KOPT-K1 (cell line): ENCODE results near the gene CAPN5.
A peak's percentile ranks its signal among the peaks of the same experiment; 100 is the strongest.
"Not testable (repeated sequence)": the region's sequence is repeated elsewhere in the genome, so short reads cannot be mapped to it uniquely, and the experiment has no call there.

Experiments used
- H3K27ac ChIP-seq: fragments of 200-600 bp; sonication (generic); 2 replicates; pipeline ENCODE4 v1.5.1; 2016; ENCODE audit warnings: antibody characterized with exemption, mild to moderate bottlenecking, low read depth, low read length; ENCODE audit not compliant: poor library complexity, severe bottlenecking
- H3K36me3 ChIP-seq: fragments of 200-600 bp; sonication (generic); 2 replicates; pipeline ENCODE4 v1.5.1; 2017; ENCODE audit warnings: antibody characterized with exemption, mild to moderate bottlenecking, low read length, moderate library complexity; ENCODE audit not compliant: insufficient read depth
- H3K9me3 ChIP-seq: fragments of 200-600 bp; sonication (generic); 2 replicates; pipeline ENCODE4 v1.5.1; 2017; ENCODE audit warnings: antibody characterized with exemption, low read length, mild to moderate bottlenecking; ENCODE audit not compliant: insufficient read depth, poor library complexity, severe bottlenecking

Gene CAPN5

DNA sequence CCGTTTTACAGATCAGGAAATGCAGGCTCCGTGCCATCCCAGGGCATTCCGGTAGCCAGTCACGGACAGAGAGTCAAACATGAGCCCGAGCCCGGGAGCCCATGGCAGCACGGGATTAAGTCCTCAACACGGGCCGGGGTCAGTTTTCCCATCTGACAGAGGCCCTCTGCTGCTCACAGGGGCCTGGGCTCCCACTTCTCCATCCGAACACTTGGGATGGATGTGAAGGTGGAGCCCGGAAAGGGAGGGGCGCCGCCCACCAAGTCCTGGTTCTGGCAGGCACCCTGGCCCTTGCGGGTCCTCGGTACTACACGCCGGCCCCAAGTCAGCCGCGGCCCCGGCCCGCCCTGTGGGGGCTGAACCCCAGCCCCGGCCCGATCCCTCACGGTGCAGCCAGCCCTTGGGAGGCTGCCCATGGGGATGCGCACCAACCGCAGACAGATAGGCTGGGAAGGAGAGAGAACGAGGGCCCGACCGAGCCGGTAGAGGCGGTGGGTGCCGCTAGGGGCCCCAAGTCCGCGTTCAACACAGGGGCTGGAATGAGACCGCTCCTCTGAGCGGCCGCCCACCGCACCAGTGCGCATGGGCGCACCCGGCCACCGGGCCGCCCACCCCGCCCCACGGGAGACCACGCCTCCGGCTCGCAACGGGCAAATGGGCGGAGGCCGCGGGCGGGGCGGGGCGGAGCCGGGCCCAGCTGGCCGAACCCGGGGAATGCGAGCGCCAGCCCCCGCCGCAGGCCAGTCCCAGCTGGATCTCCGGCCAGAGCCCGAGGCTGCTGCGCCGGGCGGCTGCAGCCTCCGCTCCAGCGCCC is at the start of gene CAPN5:
TSS of gene CAPN5 (plus strand) at position 743 of the 814 bp plus-strand sequence. CDS start 17,916 bp downstream, outside the sequence.
- H3K36me3 ChIP-seq, result no peaks in the 10 kb centered on the region
- peak within 1 kb of the TSS; percentile 45 for H3K27ac ChIP-seq
- H3K9me3 ChIP-seq, result no peaks in the 10 kb centered on the region

DNA sequence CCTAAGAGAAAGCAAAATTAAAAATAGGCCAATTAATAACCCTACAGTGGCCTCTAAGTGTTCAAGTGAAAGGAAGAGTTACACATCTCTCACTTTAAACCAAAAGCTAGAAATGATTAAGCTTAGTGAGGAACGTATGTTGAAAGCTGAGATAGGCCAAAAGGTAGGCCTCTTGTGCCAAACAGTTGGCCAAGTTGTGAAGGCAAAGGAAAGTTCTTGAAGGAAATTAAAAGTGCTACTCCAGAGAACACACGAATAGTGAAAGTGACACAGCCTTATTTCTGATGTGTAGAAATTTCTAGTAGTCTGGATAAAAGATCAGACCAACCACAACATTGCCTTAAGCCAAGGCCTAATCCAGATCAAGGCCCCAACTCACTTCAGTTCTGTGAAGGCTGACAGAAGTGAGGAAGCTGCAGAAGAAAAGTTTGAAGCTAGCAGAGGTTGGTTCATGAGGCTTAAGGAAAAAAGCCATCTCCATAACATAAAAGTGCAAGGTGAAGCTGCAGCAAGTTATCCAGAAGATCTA is 48.3 kb upstream of the CAPN5 start:
- not testable (repeated sequence) for H3K27ac ChIP-seq, H3K36me3 ChIP-seq, H3K9me3 ChIP-seq

DNA sequence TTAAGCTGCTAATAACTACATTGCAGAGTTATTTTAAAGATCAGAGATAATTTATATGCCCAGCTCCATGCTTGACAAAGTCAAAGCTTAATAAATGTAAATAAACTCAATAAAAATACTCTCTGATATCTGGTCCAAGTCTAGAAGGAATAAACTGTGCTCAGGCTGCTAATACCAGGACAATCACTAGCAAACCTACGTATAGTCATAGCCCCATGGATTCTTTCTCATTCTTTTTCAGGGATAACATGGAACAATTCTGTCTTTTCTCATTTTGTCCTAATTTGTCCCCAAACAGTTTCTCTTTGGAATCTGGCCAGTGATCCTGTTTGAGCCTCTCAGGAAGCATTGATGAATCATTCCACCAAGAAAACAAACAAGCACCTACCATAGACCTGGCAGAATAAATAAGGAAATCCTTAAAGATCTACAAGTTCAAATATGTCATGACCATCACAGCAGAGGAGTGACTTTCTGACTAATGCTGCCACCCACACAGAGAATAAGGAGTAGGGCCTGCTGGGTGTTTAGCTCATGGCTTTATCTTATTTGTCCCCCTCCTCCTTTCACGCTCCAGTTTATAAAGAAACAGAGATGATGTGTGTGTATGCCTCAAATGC is 46.7 kb upstream of the CAPN5 start:
- H3K9me3 ChIP-seq, result no peaks in the 10 kb centered on the region
- 0 out of 2 replicates have a peak, but pooled peaks cover 4% of the 10 kb centered on the region for H3K36me3 ChIP-seq
- no peak overlapping the region for H3K27ac ChIP-seq

DNA sequence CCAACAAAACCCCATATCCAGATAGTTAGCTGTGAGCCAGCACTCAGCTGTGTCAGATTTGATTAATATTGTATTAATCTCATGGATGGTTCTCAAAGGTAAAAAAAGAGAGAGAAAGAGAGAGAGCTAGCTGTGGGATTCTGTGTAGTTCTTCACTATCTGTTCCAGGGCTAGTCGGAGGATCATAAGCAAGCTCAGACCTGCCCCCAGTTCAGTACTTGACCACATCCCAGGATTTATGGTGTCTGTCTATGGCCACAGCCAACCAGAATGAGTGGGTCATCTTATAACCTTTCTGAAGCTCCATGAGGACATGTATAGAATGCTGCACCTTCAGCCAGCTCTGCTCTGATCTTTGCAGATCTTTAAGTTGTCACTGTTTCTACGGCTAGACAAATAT is 46.0 kb upstream of the CAPN5 start:
- H3K27ac ChIP-seq, result no peak overlapping the region
- H3K9me3 ChIP-seq, result no peaks in the 10 kb centered on the region
- H3K36me3 ChIP-seq, result 0 out of 2 replicates have a peak, but pooled peaks cover 4% of the 10 kb centered on the region

DNA sequence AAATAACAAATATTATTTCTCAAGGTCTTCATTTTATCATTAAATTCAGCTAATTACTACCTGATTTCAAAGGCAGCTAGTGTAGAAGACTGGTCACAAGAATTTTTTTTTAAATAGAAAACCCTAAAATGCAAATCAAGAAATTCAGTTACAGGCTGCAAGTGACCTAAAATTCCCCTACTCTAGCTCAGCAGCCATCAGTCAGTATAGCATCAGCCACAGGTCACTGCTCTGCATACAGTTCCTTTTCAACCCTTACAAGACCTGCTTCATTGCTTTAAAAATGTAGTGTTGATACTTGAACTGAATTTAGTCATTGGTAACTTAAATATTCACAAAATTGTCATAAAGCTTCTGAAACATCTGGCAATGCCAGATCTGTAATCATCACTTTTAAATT is 42.0 kb upstream of the CAPN5 start:
- Histone ChIP-seq H3K9me3 (no peaks in the 10 kb centered on the region), H3K36me3 (0 out of 2 replicates have a peak, but pooled peaks cover 4% of the 10 kb centered on the region), H3K27ac (no peak overlapping the region)

DNA sequence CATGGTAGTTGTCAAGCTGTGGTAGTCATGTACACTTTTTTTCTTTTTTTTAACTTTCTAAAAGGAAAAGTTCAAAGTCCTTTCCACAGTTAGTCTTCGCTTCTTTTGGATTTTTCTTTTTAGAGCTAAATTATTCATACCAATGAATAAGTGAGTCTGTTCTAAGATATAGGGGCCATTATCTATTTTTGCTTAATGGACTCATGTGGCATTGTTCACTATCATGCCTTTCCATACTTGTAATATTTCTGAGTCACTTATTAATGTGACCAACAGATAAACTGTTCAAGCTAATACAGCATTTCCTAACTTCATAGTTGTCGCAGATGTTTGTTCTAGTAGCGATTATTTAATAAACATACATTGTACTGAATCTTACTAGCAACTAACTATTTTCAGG is 40.5 kb upstream of the CAPN5 start:
- Histone ChIP-seq H3K27ac (no peak overlapping the region), H3K36me3 (no peaks in the 10 kb centered on the region), H3K9me3 (no peaks in the 10 kb centered on the region)

DNA sequence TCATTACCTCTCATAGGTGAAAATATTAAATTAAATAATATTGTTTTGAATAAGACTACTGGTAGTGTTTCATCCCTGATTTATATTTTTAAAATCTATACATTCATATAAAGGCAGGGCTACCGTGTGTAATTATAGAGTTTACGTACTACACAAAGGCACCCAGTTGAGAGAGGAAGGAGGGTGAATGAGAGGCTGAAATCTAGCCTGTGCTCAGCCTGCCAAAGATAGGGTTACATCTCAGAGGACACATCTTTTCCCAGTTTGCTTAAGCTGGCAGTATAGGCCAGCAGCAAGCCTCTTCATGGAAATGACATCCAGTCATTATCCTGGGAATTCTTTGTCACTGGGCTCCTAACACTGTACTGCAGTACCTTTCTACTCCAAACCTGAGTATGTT is 40.0 kb upstream of the CAPN5 start:
- H3K27ac ChIP-seq, result no peak overlapping the region
- no peaks in the 10 kb centered on the region for H3K36me3 ChIP-seq
- H3K9me3 ChIP-seq, result no peaks in the 10 kb centered on the region

DNA sequence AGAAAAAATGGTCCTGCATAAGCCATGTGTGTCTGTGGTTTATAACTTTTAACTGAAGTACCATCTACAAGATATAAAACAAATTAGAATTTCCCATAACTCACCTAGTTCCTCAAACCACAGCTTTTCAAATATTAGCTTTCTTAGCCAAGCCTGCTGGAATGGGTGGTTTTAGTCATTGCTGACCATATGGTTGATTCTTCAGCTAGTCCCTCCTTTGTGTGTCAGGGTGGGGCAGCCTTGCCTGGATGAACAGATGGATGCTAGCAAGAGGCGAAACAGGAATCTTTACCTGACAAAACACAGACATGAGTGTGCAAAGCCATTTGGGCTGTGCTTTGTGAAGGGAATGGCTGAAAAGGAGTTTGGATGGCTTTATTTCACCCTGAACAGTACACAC is 39.5 kb upstream of the CAPN5 start:
- H3K27ac ChIP-seq, result no peak overlapping the region
- H3K9me3 ChIP-seq, result no peaks in the 10 kb centered on the region
- H3K36me3 ChIP-seq, result no peaks in the 10 kb centered on the region

DNA sequence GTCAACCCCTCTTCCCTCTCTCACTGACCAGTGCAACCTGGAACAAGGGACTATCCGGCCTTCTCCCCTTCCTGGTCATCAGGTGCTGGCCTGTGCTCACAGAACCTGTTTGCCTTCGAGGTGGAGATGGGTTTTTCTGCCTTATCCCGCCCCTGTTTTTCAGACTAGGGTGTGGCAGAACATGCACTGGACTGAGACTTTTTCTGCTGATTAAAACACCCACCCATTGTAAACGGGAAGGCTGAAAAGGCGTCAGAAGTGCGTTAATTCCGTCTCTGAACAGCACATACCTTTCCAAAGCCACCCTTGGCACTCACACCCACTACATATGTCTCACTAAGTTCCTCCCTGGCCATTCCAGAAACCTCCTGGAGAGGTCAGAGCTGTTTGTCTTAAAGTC is 36.9 kb upstream of the CAPN5 start:
- H3K9me3 ChIP-seq, result no peaks in the 10 kb centered on the region
- H3K27ac ChIP-seq, result no peak overlapping the region

DNA sequence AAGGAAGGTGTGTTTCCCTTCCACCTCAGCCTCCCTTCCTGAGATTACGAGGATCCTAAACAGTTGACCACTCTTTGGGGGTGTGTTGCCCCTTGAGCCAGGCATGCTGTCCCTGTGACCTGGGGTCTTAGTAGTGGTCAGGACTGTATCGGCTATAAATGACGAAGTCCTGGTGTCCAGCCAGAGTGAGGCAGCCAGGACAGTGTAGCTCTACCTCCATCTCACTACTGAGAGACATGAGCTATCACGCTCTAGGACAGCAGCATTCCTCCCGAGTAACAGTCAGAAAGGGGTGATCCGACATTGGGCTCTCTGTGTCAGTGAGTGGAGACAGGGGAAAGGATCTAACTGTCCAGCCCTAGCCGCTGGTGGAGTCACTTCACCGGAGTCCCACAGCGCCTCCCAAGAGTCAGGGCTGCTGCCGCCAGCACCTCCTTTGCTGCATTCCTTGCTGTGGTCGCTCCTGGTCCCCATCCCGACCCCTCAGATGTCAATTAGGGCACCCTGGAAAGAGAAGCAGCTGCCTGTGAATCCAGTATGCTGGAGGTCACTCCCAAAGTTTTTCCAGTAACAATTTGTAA is 35.8 kb upstream of the CAPN5 start:
- Histone ChIP-seq H3K36me3 (no peaks in the 10 kb centered on the region), H3K27ac (no peak overlapping the region), H3K9me3 (no peaks in the 10 kb centered on the region)

More for the DNA sequence above, 36.9 kb upstream of the CAPN5 start:
- H3K36me3 ChIP-seq, result no peaks in the 10 kb centered on the region

DNA sequence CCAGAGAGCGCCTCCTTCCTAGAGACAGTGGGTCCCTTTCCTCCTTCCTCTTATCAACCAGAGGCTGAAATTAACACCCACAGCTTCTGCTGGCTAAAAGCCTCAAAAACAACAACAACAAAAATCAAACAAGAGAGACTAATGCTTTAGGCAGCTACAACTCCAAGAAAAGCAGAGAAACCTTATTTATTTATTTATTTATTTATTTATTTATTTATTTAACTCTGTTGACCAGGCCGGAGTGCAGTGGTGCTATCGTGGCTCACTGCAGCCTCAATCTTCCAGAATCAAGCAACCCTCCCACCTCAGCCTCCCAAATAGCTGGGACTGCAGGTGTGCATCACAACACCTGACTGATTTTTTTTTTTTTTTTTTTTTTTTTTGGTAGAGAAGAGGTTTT is 35.2 kb upstream of the CAPN5 start:
- Histone ChIP-seq H3K27ac (no peak overlapping the region), H3K36me3 (no peaks in the 10 kb centered on the region), H3K9me3 (no peaks in the 10 kb centered on the region)

DNA sequence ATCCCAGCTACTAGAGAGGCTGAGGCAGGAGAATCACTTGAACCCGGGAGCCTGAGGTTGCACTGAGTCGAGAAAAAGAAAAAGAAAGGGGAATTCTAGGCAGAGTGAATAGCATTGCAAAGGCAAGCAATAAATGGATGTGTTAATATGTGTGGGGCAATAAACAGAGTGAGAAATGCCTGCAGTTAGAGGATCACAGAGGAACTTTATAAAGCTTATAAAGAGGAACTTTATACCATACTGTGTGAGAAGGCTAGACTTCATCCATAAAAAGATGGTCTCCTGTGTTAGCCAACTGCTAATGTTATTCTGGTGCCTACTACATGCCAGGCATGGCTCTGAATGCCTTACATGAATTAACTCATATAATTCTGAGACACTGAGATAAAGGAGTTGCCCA is 31.7 kb upstream of the CAPN5 start:
- Histone ChIP-seq H3K27ac (no peak overlapping the region), H3K36me3 (no peaks in the 10 kb centered on the region), H3K9me3 (no peaks in the 10 kb centered on the region)

DNA sequence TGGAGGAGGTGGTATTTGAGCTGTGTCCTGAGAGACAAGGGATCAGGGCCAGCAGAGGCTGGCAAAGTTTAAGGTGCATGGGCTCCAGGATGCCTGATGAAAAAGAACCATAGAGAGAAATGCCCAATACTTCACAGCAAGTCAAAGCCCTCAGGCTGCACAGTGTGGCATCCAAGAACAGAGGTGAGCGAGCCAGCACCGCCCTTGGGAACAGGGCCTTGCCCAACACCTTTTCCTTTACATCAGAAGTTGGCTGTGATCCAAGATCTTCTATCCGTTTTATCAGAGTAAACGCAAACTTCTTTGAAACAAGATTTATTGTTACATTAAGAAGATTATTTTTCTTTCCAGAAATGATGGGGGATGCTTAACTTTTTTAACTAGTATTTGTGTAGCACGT is 31.2 kb upstream of the CAPN5 start:
- Histone ChIP-seq H3K9me3 (no peaks in the 10 kb centered on the region), H3K27ac (no peak overlapping the region), H3K36me3 (no peaks in the 10 kb centered on the region)

DNA sequence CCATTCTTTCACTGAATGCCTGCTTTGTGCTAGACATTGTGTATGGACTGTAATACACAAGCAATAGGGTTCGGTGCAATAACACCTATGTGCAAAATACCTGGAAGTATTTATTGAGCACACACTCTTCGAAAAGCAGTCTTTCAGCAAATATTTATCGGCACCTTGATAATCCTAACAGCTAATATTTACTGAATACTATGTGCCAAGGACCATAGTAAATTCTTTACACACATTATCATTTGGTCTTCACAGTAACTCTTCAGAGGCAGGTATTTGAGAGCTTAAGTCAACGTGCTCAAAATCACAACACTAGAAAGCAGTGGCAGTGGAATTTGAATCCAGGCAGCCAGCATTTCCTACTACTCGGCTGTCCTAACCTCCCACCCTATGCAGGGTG is 30.4 kb upstream of the CAPN5 start:
- Histone ChIP-seq H3K36me3 (no peaks in the 10 kb centered on the region), H3K27ac (no peak overlapping the region), H3K9me3 (no peaks in the 10 kb centered on the region)

DNA sequence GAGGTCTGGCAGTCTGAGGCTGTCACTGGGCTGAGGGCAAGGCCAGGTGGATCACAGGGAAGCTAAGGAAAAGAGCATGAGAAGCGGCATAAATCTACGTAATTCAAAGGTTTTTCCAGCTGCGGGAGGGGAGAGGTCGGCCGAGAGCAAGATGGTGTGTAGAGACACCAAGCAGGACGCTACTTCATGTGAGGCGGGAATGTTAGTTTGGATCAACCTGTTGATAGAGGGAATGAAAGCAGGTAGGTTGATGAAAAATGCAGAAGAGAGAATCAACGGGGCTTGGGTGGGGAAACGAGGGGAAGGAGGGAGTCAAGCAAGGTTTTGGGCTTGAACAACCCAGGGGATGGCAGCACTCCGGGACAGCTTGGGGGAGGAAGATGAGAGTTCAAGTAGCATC is 29.7 kb upstream of the CAPN5 start:
- no peak overlapping the region for H3K27ac ChIP-seq
- no peaks in the 10 kb centered on the region for H3K36me3 ChIP-seq
- no peaks in the 10 kb centered on the region for H3K9me3 ChIP-seq
